Measurements from ENCODE around the gene MYO5A. TPM values are rescaled to one million over a fixed set of nuclear protein-coding genes. Genes with fewer than 3 reads are reported as not detected.

Gene MYO5A
- total and polyA plus RNA-seq, 2 donors (not counting 1 experiment from before 2014, with no cell fraction given), result 12.2 to 44.4 TPM

GRCh38 chr15:52369455-52369854 lies 159.2 kb downstream of the MYO5A start:
- H2AFZ ChIP-seq (ENCODE audit: insufficient read depth, low read depth, low read length, poor library complexity, severe bottlenecking), result no peak overlapping the region
- H3K9me3 Mint-ChIP-seq (ENCODE audit: insufficient read depth), result peaks cover 3% of the 10 kb centered on the region
- H3K27me3 ChIP-seq (replicated peaks in 1 of 4; ENCODE audit: control extremely low read depth in 1 of 4, control insufficient read depth in 3 of 4, insufficient read depth in 4 of 4, low read length in 3 of 4), result no peaks in the 10 kb centered on the region
- POLR2A ChIA-PET, result no interaction called here
- H3K4me3 ChIP-seq (ENCODE audit: control extremely low read depth in 1 of 5, extremely low read depth in 1 of 5, insufficient read depth in 1 of 5, low read depth in 2 of 5, low read length in 4 of 5), result no peak overlapping the region
- peaks cover 0 to 2% of the 10 kb centered on the region in 2 donors for H3K4me1 ChIP-seq (ENCODE audit: control insufficient read depth in 2 of 2, insufficient read depth in 2 of 2, low read length in 2 of 2)
- H3K4me3 Mint-ChIP-seq, result no peak overlapping the region
- no peaks in the 10 kb centered on the region for H3K79me2 ChIP-seq (ENCODE audit: control insufficient read depth, insufficient read depth, low read length)
- no peaks in the 10 kb centered on the region for H4K20me1 ChIP-seq (ENCODE audit: control insufficient read depth, insufficient read depth, low read length, poor library complexity, severe bottlenecking)
- no peak for DNase-seq
- H3K9ac ChIP-seq (ENCODE audit: low read length), result no peak overlapping the region
- no peak overlapping the region for H3K27ac ChIP-seq (ENCODE audit: low read length in 2 of 2)
- H3K4me2 ChIP-seq (replicated peaks; ENCODE audit: low read depth, low read length, poor library complexity, severe bottlenecking), result no peak overlapping the region
- no peak for ATAC-seq (ENCODE audit: low read depth)
- TF ChIP-seq CTCF (IDR thresholded peaks at IDR 0.05), result no peak
- TF ChIP-seq EZH2 (IDR thresholded peaks at IDR 0.05; ENCODE audit: borderline replicate concordance, insufficient read depth, low read depth, low read length, poor library complexity, severe bottlenecking), result no peak
- H3K4me1 Mint-ChIP-seq, result peaks cover 9% of the 10 kb centered on the region
- intact Hi-C loops (cut with micrococcal nuclease), result no loop called here
- CTCF ChIA-PET, result no interaction called here
- H3K36me3 ChIP-seq (replicated peaks in 1 of 2; ENCODE audit: control extremely low read depth in 1 of 2, control insufficient read depth in 1 of 2, extremely low read depth in 1 of 2, insufficient read depth in 2 of 2, low read length in 1 of 2), result peaks cover 5 to 72% of the 10 kb centered on the region in 2 experiments
- H3K9me3 ChIP-seq (ENCODE audit: control extremely low read depth in 1 of 3, control insufficient read depth in 2 of 3, insufficient read depth in 1 of 3, low read length in 2 of 3), result peaks cover 0 to 1% (median 0%) of the 10 kb centered on the region in 3 donors
- no CpG with 5 or more reads among the region's 3 CpGs for WGBS (ENCODE audit: insufficient coverage)
- no peaks in the 10 kb centered on the region for H3K27me3 Mint-ChIP-seq
- H3K27ac Mint-ChIP-seq, result no peak overlapping the region

GRCh38 chr15:52369030-52369429 lies 159.7 kb downstream of the MYO5A start:
- H3K27ac Mint-ChIP-seq, result no peak overlapping the region
- Histone ChIP-seq H3K4me3 (ENCODE audit: control extremely low read depth in 1 of 5, extremely low read depth in 1 of 5, insufficient read depth in 1 of 5, low read depth in 2 of 5, low read length in 4 of 5) (no peak overlapping the region), H3K9ac (ENCODE audit: low read length) (no peak overlapping the region), H3K4me1 (ENCODE audit: control insufficient read depth in 2 of 2, insufficient read depth in 2 of 2, low read length in 2 of 2) (peaks cover 0 to 2% of the 10 kb centered on the region in 2 donors), H3K79me2 (ENCODE audit: control insufficient read depth, insufficient read depth, low read length) (no peaks in the 10 kb centered on the region), H3K4me2 (replicated peaks; ENCODE audit: low read depth, low read length, poor library complexity, severe bottlenecking) (no peak overlapping the region), H3K27me3 (replicated peaks in 1 of 4; ENCODE audit: control extremely low read depth in 1 of 4, control insufficient read depth in 3 of 4, insufficient read depth in 4 of 4, low read length in 3 of 4) (no peaks in the 10 kb centered on the region), H3K9me3 (ENCODE audit: control extremely low read depth in 1 of 3, control insufficient read depth in 2 of 3, insufficient read depth in 1 of 3, low read length in 2 of 3) (no peaks in the 10 kb centered on the region), H4K20me1 (ENCODE audit: control insufficient read depth, insufficient read depth, low read length, poor library complexity, severe bottlenecking) (no peaks in the 10 kb centered on the region), H2AFZ (ENCODE audit: insufficient read depth, low read depth, low read length, poor library complexity, severe bottlenecking) (no peak overlapping the region), H3K36me3 (replicated peaks in 1 of 2; ENCODE audit: control extremely low read depth in 1 of 2, control insufficient read depth in 1 of 2, extremely low read depth in 1 of 2, insufficient read depth in 2 of 2, low read length in 1 of 2) (peaks cover 4 to 71% of the 10 kb centered on the region in 2 experiments), H3K27ac (ENCODE audit: low read length in 2 of 2) (no peak overlapping the region)
- intact Hi-C loops (cut with micrococcal nuclease), result no loop called here
- no peaks in the 10 kb centered on the region for H3K9me3 Mint-ChIP-seq (ENCODE audit: insufficient read depth)
- ChIA-PET POLR2A (no interaction called here), CTCF (interaction anchor here (1.1 to 2.0 kb wide), 3 partner anchors 12 to 113 kb away, joined by 3 to 4 read pairs (median 3); no protein-coding TSS in a partner anchor)
- no peak for DNase-seq
- TF ChIP-seq CTCF (IDR thresholded peaks at IDR 0.05) (no peak), EZH2 (IDR thresholded peaks at IDR 0.05; ENCODE audit: borderline replicate concordance, insufficient read depth, low read depth, low read length, poor library complexity, severe bottlenecking) (no peak)
- H3K27me3 Mint-ChIP-seq, result no peaks in the 10 kb centered on the region
- peaks cover 9% of the 10 kb centered on the region for H3K4me1 Mint-ChIP-seq
- WGBS (ENCODE audit: insufficient coverage), result no CpG with 5 or more reads among the region's 3 CpGs
- H3K4me3 Mint-ChIP-seq, result no peak overlapping the region
- ATAC-seq (ENCODE audit: low read depth), result no peak

All from B cell (primary cell).